H1 (cell line): ENCODE measurements around the gene DMBT1.

ENCODE experiments used
- CTCF ChIP-seq, 3 experiments: IDR thresholded peaks; 1 replicate in 2 of 3; 2 replicates in 1 of 3; pipeline versions ENCODE4 v1.5.1 to v1.6.1; 2011; ENCODE audit warnings: low read length in 3 of 3, mild to moderate bottlenecking in 3 of 3, inconsistent platforms in 2 of 3, low read depth in 1 of 3, moderate library complexity in 1 of 3; ENCODE audit not compliant: insufficient read depth in 1 of 3; ENCODE audit errors: control extremely low read depth in 1 of 3
- EP300 ChIP-seq, 2 experiments: IDR thresholded peaks; 1 replicate in 1 of 2; 2 replicates in 1 of 2; pipeline ENCODE4 v1.6.1; 2011 to 2012; ENCODE audit warnings: low read depth in 2 of 2, low read length in 2 of 2, mild to moderate bottlenecking in 2 of 2, borderline replicate concordance in 1 of 2, inconsistent platforms in 1 of 2, moderate library complexity in 1 of 2
- GTF2F1 ChIP-seq: IDR thresholded peaks from 2 replicates; pipeline ENCODE4 v1.6.1; 2012; ENCODE audit warnings: low read depth, low read length, improper control_type of control experiment, borderline replicate concordance
- NRF1 ChIP-seq: IDR thresholded peaks from 2 replicates; pipeline ENCODE4 v1.6.1; 2011; ENCODE audit warnings: mild to moderate bottlenecking, low read depth, low read length, improper control_type of control experiment
- POLR2A ChIP-seq, 2 experiments: IDR thresholded peaks; 1 replicate in 1 of 2; 2 replicates in 1 of 2; pipeline ENCODE4 v1.6.1; 2011; ENCODE audit warnings: low read depth in 2 of 2, low read length in 2 of 2, mild to moderate bottlenecking in 2 of 2; ENCODE audit errors: control extremely low read depth in 1 of 2
- TBP ChIP-seq: IDR thresholded peaks from 2 replicates; pipeline ENCODE4 v1.6.1; 2011; ENCODE audit warnings: low read depth, low read length, improper control_type of control experiment

- TF ChIP-seq POLR2A (IDR thresholded peaks at IDR 0.05; ENCODE audit: control extremely low read depth in 1 of 2, low read depth in 2 of 2, low read length in 2 of 2) (no peak), CTCF (IDR thresholded peaks at IDR 0.05; ENCODE audit: control extremely low read depth in 1 of 3, insufficient read depth in 1 of 3, low read depth in 1 of 3, low read length in 3 of 3) (no peak), GTF2F1 (no peak), TBP (no peak), EP300 (IDR thresholded peaks at IDR 0.05; ENCODE audit: borderline replicate concordance in 1 of 2, low read depth in 2 of 2, low read length in 2 of 2) (no peak), NRF1 (no peak)
Measured at GRCh38 chr10:122637376-122637775, 76.8 kb downstream of the DMBT1 start.
